Measurements from ENCODE around the gene OR6X1. TPM values are rescaled to one million over a fixed set of nuclear protein-coding genes. Genes with fewer than 3 reads are reported as not detected.

Gene OR6X1
- total RNA-seq, 3 donors from 2014 or later, result not detected

DNA sequence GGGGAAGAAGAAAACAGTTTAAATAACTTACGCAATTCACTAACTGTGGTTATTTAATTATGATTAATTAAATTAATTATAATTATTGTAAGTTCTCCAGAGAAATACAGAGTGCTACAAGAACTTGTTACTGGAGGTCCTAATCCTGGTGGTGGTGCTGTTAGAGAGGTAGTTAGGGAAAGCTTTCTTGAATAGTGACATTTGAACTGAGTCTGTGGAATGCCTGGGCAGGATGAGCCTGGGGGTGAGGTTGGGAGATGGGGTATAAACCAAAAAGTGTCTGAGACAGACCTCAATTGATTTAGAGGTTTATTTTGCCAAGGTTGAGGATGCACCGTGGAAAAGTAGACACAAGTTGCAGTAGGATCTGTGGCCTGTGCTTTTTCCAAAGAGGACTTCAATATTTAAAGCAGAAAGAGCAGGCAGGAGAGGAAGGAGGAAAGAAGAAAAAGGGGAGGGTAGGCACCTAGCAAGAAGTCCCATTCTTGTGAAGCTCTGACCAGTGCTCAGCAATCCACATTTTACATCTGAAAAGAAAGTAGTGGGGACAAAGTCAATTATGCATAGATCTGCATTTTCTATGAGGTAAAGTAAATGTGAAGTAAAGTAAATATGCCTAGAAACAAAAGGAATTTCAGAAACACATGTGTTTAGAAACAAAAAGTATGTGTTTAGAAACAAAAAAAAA is 8.4 kb downstream of the OR6X1 start:
- intact Hi-C loops (cut with DNase I; ENCODE audit: low total_unique reads), result no loop called here
- no peaks in the 10 kb centered on the region for H3K9me3 ChIP-seq
- TF ChIP-seq, protein P1, sequence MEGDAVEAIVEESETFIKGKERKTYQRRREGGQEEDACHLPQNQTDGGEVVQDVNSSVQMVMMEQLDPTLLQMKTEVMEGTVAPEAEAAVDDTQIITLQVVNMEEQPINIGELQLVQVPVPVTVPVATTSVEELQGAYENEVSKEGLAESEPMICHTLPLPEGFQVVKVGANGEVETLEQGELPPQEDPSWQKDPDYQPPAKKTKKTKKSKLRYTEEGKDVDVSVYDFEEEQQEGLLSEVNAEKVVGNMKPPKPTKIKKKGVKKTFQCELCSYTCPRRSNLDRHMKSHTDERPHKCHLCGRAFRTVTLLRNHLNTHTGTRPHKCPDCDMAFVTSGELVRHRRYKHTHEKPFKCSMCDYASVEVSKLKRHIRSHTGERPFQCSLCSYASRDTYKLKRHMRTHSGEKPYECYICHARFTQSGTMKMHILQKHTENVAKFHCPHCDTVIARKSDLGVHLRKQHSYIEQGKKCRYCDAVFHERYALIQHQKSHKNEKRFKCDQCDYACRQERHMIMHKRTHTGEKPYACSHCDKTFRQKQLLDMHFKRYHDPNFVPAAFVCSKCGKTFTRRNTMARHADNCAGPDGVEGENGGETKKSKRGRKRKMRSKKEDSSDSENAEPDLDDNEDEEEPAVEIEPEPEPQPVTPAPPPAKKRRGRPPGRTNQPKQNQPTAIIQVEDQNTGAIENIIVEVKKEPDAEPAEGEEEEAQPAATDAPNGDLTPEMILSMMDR (IDR thresholded peaks at IDR 0.05), result no peak
- TF ChIP-seq POLR2A (IDR thresholded peaks at IDR 0.05), result no peak
- TF ChIP-seq POLR2AphosphoS5 (IDR thresholded peaks at IDR 0.05), result no peak
- no peaks in the 10 kb centered on the region for H3K27me3 ChIP-seq
- no peaks in the 10 kb centered on the region for H3K36me3 ChIP-seq
- H3K4me1 ChIP-seq, result no peaks in the 10 kb centered on the region
- DNase-seq (ENCODE audit: low spot score in 2 of 2), result no peak
- H3K27ac ChIP-seq, result no peak overlapping the region
- no peak overlapping the region for H3K4me3 ChIP-seq

DNA sequence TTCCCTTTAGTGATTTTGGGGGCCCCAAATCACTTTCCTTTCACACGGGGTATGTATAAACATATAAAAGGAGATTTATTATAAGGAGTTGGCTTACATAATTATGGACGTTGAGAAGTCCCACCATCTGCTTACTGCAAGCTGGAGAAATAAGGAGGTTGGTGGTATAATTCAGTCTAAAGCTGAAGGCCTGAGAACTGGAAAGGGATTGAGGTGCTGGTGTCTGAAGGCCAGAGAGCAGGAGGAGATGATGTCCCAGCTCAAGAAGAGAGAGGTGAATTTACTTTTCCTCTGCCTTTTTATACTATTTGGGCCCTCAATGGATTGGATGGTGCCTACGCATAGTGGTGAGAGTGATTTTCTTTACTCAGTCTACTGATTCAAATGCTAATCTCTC is 11.6 kb downstream of the OR6X1 start:
- Histone ChIP-seq H3K27ac (no peak overlapping the region), H3K4me1 (peaks cover 0 to 8% of the 10 kb centered on the region in 2 donors), H3K27me3 (no peaks in the 10 kb centered on the region), H3K36me3 (no peaks in the 10 kb centered on the region), H3K4me3 (peak overlapping the region in 2 of 3 donors; percentile 82 to 98), H3K9me3 (no peaks in the 10 kb centered on the region)
- intact Hi-C loops (cut with DNase I; ENCODE audit: low total_unique reads), result no loop called here
- no peak for DNase-seq (ENCODE audit: low spot score in 2 of 2)
- TF ChIP-seq, protein P1 (IDR thresholded peaks at IDR 0.05), result no peak
- TF ChIP-seq POLR2AphosphoS5 (IDR thresholded peaks at IDR 0.05) (no peak), POLR2A (IDR thresholded peaks at IDR 0.05) (no peak)

DNA sequence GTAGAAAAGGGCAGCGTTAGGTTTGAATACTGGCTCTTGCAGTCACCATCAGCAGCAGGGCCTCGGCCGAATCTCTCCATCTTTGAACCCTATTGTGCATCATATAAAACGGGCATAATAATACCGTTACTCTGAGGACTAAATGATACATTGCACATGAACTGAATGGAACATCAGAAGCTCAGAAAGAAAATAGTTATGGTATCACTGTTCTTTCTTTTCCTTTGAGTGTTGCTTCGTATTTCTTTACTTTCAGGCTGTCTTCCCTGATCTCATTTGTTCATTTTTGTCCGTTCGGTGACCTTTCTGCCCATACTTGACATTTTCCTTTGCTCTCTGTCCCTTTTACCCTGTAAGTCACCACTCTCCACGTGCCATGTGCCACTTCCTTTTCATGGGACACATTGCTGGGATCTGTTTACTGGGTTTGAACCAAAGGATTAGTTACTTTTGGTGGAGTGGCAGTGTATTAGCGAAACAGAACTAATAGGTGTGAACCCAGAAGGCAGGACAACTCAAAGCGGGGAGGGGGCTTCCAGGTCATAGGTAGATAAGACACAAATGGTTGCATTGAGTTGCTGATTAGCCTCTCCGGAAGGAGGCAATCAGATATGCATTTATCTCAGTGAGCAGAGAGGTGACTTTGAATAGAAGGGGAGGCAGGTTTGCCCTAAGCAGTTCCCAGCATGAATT is 12.1 kb downstream of the OR6X1 start:
- peak overlapping the region in 1 of 2 donors; percentile 82 for H3K27ac ChIP-seq
- H3K9me3 ChIP-seq, result no peaks in the 10 kb centered on the region
- no peaks in the 10 kb centered on the region for H3K27me3 ChIP-seq
- DNase-seq (ENCODE audit: low spot score in 2 of 2), result no peak
- intact Hi-C loops (cut with DNase I; ENCODE audit: low total_unique reads), result no loop called here
- peaks cover 0 to 8% of the 10 kb centered on the region in 2 donors for H3K4me1 ChIP-seq
- H3K36me3 ChIP-seq, result no peaks in the 10 kb centered on the region
- TF ChIP-seq POLR2A (IDR thresholded peaks at IDR 0.05), result no peak
- TF ChIP-seq, protein P1 (IDR thresholded peaks at IDR 0.05), result no peak
- no peak for TF ChIP-seq POLR2AphosphoS5 (IDR thresholded peaks at IDR 0.05)
- H3K4me3 ChIP-seq, result peak overlapping the region; percentile 82 to 98 (median 91)

DNA sequence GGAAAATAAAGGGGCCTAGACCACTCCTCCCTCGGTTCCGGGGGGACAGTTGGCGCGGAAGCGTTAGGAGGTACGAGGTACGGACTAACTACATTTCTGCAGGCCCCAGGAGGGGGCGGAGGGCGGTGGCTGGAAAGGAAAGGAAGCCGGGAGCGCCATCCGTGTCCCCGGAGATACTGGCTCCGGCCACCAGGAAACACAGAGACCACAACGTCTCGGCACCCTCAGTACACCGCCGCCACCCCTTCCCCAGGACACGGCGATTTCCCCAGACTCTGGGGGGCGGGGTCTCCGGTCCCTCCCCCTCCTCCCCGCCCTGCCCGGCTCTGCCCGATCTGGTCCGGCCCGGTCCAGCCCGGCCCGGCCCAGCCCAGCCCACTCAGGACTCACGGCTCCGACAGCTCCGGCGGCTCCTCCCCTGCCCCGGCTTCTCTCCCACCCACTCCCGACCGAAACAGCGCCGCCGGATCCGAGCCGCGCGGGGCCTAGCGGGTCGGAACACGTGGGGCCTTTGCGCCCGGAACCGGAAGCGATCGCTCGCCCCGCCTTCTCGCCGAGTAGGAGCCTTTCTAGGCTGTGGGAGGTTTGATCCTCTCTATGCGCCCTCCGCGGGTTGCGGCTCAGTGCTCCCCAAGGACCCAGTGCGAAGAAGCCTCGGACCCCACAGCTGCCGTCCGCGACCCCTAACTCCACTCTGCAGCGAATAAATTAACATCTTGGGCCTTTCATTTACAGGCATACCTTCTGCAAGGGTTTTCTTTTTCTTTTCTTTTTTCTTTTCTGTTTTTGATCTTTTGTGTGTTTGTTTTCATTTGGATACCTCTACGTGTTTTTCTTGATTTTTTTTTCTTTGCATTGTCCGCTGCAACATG is 12.9 kb downstream of the OR6X1 start, which contains the start of gene ZNF202:
TSS of gene ZNF202 (minus strand) at position 502 of the 872 bp plus-strand sequence. CDS start 10,772 bp downstream, outside the sequence.
- intact Hi-C loops (cut with DNase I; ENCODE audit: low total_unique reads), result no loop called here
- peak; percentile 45 for TF ChIP-seq POLR2A (IDR thresholded peaks at IDR 0.05)
- peak; percentile 68 to 81 (median 69) for TF ChIP-seq POLR2AphosphoS5 (IDR thresholded peaks at IDR 0.05)
- TF ChIP-seq, protein P1 (IDR thresholded peaks at IDR 0.05), result peak in 1 of 3 donors; percentile 13
- Histone ChIP-seq H3K27ac (peak within 1 kb of the TSS; percentile 82 to 94), H3K36me3 (no peaks in the 10 kb centered on the region), H3K9me3 (no peaks in the 10 kb centered on the region), H3K4me3 (peak within 1 kb of the TSS; percentile 82 to 98 (median 91)), H3K4me1 (peaks cover 0 to 8% of the 10 kb centered on the region in 2 donors), H3K27me3 (no peaks in the 10 kb centered on the region)
- DNase-seq (ENCODE audit: low spot score in 2 of 2), result peak; percentile 81 to 89

All from breast epithelium (tissue), 4 donors.